ENCODE results near the gene EFTUD2. TPM values are rescaled to one million over a fixed set of nuclear protein-coding genes. Genes with fewer than 3 reads are reported as not detected.

Gene EFTUD2
- total and polyA plus RNA-seq, 2 of the 8 experiments (the other 6 are each of a cell fraction or from before 2014, with no cell fraction given): 118 to 195 TPM

DNA sequence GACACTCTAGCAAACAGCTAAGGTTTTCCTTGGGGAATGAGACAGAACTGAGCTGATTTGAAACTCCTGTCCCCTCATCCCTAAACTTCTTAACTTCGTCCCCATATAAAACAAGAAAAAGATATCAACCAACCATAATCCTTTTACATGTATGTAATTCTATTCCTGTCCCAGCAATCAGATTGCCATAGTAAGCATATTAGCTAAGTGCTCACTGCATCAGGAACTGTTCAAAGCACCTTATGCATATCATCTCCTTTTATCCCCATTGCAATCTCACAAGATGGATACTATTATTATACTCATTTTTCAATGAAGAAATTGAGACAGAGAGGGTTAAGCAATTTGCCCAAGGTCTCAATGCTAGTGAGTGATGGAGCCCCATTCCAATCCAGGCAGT is 41.5 kb upstream of the EFTUD2 start (continued):
- TF ChIP-seq, protein P1, sequence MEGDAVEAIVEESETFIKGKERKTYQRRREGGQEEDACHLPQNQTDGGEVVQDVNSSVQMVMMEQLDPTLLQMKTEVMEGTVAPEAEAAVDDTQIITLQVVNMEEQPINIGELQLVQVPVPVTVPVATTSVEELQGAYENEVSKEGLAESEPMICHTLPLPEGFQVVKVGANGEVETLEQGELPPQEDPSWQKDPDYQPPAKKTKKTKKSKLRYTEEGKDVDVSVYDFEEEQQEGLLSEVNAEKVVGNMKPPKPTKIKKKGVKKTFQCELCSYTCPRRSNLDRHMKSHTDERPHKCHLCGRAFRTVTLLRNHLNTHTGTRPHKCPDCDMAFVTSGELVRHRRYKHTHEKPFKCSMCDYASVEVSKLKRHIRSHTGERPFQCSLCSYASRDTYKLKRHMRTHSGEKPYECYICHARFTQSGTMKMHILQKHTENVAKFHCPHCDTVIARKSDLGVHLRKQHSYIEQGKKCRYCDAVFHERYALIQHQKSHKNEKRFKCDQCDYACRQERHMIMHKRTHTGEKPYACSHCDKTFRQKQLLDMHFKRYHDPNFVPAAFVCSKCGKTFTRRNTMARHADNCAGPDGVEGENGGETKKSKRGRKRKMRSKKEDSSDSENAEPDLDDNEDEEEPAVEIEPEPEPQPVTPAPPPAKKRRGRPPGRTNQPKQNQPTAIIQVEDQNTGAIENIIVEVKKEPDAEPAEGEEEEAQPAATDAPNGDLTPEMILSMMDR (IDR thresholded peaks at IDR 0.05; ENCODE audit: control extremely low read depth in 1 of 3, insufficient read depth in 1 of 3, low read depth in 1 of 3, low read length in 3 of 3): no peak
- no peak for TF ChIP-seq RXRA (IDR thresholded peaks at IDR 0.05; ENCODE audit: insufficient read depth, low read depth, low read length)
